T-helper 1 cell treated with Interleukin-12 subunit alpha and Interleukin-12 subunit beta and Interleukin-4 antibody, amounts not matched to agents 30 ng/mL and 1 ng/mL, for 36 hours (primary cell): ENCODE measurements around the gene PLEKHG4B. TPM values are rescaled to one million over a fixed set of nuclear protein-coding genes. Genes with fewer than 3 reads are reported as not detected.
"Not testable (repeated sequence)": the region's sequence is repeated elsewhere in the genome, so short reads cannot be mapped to it uniquely, and the experiment has no call there.

Source experiments
- intact Hi-C: fragments of 100-400 bp; cut with micrococcal nuclease; formaldehyde crosslinking; loops from one replicate; pipeline ENCODE4 v1.15.1; 2024
- total RNA-seq: library from RNA; stranded (reverse); gene quantifications from 2 replicates; pipeline ENCODE4 v1.2.3, GENCODE V29; 2022

The PLEKHG4B gene
- total RNA-seq, 1 donor from 2014 or later: not detected

DNA sequence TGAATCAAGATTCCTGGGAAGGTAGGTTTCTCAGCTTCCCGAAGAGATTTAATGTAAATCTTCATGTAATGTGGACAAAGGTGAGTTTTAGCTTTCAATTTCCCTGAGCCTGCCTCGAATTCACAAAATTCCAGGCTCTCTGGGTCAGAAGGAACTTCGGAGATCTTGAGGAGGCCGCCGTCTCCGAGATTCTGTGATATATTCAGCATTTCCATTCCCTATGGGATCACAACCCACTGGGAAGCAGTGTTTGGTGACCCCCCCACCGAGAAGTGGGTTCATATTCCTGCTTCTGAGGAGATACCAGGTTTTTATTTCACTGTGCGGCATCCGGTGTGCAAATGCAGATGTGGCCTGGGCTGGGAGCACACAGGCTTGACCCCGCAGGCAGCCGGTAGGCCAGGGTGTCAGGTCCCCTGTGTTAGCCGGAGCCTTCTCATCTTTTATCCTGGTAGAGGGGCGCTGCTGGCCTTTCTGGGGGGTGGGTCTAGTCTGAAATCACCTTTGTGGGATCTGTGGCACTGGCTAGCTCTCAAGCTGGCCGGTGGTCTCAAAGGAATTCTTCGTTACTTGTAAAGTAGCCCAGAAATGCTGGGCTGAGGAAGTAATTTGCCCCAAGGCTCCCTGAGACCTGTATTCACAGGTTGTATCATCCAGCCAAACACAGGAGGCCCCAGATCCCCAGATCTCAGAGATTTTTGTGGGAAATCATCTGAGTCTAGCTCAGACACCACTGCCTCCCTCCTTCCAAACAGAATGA, 1.4 kb downstream of the PLEKHG4B start:
- intact Hi-C loops: no loop called here

DNA sequence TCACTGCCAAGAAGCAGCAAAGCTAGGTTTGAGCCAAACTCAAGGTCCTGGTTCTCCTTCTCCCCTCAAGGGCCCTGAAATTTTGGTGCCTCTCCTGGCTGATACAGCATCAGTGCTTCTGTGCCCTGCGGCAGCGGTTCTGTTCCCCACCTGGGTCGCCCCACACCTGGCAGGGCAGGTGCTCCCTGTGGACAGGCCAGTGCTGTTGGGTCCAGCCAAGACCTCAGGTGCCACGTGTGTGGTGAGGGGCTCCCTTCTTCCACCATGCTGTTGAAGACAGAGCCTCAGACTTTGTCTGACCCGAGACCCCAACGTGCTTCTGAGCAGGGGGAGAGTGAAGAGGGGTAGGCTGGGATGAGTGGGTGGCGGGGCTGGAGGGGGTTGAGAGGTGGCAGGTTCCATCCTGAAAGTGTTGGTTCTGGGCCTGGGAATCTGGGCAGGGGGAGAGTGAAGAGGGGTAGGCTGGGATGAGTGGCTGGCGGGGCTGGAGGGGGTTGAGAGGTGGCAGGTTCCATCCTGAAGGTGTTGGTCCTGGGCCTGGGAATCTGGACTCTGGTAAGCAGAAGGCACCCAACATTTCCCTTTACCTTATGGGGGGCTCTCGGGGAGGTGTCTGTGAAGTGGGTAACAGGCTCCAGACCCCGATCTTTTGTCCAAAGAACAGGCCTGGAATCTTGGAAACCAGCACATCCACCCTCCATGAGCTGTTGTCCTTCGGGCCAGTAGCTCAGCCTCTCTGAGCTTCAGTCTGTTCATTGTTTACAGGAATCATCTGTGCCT, 2.3 kb downstream of the PLEKHG4B start:
- intact Hi-C loops: no loop called here

DNA sequence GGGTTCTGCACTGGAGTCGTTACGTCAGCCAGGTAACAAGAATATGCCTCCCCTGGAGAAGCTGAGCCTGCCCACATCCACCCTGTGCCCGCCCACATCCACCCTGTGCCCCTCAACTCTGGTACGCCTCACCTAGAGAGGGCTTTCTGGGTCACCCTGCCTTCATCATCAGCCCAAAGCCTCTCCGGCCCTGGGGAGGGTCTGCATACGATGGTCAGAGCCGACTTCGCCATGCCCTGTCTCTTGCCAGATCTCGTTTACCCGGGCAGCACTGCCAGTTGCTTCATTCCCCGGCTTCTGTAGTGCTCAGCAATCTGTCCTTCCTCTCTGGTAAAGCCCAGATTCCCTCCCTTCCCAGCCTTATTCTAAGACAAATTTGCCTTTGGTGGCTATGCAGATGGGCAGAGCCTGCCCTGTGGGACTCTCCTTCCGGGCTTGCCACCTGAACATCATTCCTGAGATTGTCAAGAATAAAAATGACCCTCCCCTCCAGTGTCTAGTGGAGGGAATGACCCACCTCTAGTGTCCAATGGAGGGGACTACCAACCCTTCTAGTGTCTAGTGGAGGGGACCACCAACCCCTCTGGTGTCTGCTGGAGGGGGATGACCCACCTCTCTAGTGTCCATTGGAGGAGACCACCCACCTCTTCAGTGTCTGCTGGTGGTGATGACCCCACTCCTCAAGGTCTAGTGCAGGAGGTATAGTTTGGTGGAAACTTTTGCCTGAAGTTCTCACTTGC, 3.4 kb downstream of the PLEKHG4B start:
- intact Hi-C loops: no loop called here

GRCh38 chr5:96976-97660, 5.2 kb downstream of the PLEKHG4B start:
- intact Hi-C loops: no loop called here

- intact Hi-C loops: no loop called here
Observed at GRCh38 chr5:99815-100214, 7.8 kb downstream of the PLEKHG4B start.

- intact Hi-C loops: no loop called here
Observed at GRCh38 chr5:102411-103043, 10.6 kb downstream of the PLEKHG4B start.

- intact Hi-C loops: not testable (repeated sequence)
Observed at GRCh38 chr5:104106-104505, 12.1 kb downstream of the PLEKHG4B start.

- intact Hi-C loops: no loop called here
Observed at GRCh38 chr5:104778-105296, 12.9 kb downstream of the PLEKHG4B start.

DNA sequence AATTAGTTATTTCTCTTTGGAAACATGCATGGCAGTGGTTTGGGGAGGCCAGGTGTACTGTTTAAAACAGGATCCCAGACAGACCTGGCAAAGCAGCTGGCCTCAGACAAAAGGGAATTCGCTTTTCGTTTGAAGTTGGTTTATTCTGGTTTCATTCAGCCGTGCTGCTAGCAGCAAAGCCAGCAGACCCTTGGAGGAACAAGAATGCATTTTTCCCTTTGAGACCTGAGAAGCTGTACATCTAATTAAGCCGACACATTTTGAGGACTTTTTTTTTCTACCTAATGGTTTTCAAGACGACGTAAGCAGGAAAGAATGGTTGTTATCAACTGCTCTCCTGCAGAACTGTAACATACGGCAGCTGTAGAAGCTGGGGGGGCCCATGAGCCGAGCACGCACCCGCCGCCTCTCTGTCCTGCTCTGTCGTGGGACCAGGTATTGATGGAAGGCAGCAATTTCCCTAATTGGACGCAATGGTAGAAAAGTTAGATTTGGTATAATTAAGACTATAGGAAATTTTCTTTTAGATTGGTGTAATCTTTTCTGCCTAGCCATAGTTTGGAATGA, 13.6 kb downstream of the PLEKHG4B start:
- intact Hi-C loops: no loop called here

- intact Hi-C loops: no loop called here
Observed at GRCh38 chr5:106587-106986, 14.6 kb downstream of the PLEKHG4B start.

GRCh38 chr5:107526-107925, 15.6 kb downstream of the PLEKHG4B start:
- intact Hi-C loops: no loop called here

DNA sequence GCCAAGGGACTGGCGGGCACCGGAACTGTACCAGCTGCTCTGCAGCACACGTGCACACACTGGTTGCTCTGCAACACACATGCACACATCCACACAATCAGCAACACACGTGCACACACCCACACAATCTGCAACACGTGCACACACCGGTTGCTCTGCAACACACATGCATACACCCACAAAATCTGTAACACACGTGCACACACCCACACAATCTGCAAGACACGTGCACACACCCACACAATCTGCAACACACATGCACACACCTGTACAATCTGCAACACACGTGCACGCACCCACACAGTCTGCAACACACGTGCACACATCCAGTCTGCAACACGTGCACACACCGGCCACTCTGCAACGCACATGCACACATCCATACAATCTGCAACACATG, 17.9 kb downstream of the PLEKHG4B start:
- intact Hi-C loops: no loop called here

DNA sequence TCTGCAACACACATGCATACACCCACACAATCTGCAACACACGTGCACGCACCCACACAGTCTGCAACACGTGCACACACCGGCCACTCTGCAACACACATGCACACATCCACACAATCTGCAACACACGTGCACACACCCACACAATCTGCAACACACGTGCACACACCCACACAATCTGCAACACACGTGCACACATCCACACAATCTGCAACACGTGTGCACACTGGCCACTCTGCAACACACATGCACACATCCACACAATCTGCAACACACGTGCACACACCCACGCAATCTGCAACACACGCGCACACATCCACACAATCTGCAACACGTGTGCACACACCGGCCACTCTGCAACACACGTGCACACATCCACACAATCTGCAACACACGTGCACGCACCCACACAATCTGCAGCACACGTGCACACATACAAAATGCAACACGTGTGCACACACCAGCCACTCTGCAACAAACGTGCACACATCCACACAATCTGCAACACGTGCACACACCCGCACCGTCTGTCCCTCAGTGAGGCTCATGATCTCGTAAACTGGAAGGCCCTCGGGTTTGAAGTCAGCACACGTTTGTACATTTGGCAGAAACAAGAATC, 18.4 kb downstream of the PLEKHG4B start:
- intact Hi-C loops: no loop called here

GRCh38 chr5:111171-111570, 19.2 kb downstream of the PLEKHG4B start:
- intact Hi-C loops: no loop called here

DNA sequence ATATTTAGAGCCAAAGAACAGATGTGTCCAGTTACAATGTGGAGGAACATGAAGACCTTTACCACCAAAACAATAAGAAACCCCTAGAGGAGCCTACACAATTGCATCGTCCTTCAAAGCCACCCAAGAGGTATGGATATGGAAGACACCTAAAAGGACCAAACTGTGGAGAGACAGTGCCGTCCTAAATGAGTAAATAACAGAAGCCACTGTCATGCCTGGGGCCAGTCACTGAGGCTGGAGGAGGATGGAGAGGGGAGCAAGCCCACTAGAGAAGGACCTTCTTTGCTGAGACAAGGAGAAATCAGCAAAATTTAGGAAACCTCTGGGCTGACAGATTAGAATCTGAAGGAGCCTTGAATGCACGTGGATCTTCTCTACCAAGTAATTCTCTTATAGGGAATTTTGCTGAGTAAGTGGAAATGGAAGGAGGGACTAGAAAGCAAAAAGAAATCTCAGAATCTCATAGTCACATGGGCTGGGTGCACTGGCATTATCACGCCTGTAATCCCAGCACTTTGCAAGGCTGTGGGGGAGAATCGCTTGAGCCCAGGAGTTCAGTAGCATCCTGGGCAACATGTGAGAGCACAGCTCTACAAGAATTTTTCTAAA, 27.6 kb downstream of the PLEKHG4B start:
- intact Hi-C loops: no loop called here

DNA sequence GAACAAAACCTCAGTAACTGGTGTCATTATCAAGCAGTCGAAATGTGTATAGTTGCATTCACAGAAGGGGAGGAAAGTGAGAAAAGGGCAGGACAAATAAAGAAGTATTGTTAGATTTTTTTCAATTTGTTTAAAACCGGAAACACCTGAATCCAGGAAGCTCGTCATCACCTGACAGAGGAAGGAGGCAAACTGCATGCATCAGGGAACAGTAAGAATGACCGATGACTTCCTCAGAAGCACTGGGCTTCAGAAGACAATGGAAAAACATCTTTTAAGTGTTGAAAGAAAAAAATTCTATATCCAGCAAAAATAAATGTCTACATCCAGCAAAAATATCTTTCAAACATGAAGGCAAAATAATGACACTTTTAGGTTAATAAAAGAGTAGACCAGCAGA, 29.5 kb downstream of the PLEKHG4B start:
- intact Hi-C loops: no loop called here

DNA sequence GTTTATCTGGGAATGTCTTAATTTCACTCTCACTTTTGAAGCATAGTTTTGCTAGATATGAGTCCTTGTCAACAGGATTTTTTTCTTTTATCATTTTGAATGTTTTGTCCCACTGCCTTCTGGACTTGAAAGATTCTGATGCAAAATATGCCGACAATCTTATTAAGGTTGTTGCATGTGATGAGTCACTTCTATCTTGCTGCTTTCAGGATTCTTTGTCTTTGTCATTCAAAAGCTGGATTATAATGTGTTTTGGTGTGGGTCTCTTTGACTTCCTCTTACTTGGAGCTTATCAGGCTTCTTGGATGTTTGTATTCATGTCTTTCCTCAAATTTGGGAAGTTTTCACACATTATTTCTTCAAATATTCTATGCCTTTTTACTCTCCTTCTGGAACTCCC, 33.8 kb downstream of the PLEKHG4B start:
- intact Hi-C loops: no loop called here

DNA sequence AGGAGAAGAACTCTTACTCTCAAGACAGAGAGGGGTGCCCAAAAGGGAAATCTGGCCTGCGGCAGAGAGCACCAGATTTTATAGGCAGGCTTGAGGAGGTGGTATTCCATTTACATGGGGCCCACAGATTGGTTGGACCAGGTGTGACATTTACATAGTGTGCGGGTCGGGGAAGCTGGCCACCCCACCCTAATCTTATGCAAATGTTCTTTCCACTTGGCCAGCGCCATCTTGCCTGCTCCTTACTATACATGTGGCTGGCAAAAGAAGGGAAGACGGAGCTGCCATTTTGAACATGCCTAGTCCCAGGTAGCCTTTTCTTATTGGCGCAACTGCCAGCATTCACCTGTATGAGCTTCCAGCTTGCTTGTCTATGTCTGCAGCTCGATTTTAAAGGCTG, 34.8 kb downstream of the PLEKHG4B start:
- intact Hi-C loops: no loop called here

GRCh38 chr5:127886-128285, 35.9 kb downstream of the PLEKHG4B start:
- intact Hi-C loops: no loop called here

DNA sequence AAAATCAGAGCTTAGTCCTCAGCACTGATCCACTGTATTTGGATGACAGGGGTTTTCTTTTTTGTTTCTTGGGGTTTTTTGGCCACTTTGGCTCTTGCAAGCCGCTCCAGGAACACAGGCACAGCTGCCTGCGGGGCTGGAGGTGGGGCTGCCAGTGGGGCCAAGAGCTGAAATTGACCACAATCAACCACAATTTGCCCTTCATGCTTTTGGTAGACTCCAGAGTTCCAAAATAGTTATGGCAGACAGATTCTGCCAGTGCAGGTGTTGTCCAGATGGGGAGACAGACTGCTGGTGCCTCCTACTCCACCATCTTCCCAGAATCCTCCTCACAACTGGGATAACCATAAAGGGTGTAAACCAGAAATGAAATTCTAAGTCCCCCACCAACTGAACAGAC, 36.5 kb downstream of the PLEKHG4B start:
- intact Hi-C loops: no loop called here
